ENCODE measurements around the gene CHL1. TPM values are rescaled to one million over a fixed set of nuclear protein-coding genes. Genes with fewer than 3 reads are reported as not detected.

The CHL1 gene
- polyA plus RNA-seq, 5 donors: 1.5 to 2.5 (median 1.9) TPM

- DNase-seq: no peak
These were observed 199.7 kb downstream of the CHL1 start for GRCh38 chr3:396293-396692.

- no peak for DNase-seq
These were observed 203.1 kb downstream of the CHL1 start for GRCh38 chr3:399647-400046.

GRCh38 chr3:403826-404225 lies 207.3 kb downstream of the CHL1 start:
- no peak for DNase-seq

- no peak for DNase-seq
These were observed 212.4 kb downstream of the CHL1 start for GRCh38 chr3:409011-409410.

- DNase-seq: no peak
These were observed 214.7 kb downstream of the CHL1 start for GRCh38 chr3:411226-411625.

- DNase-seq: no peak
These were observed 217.5 kb downstream of the CHL1 start for GRCh38 chr3:414063-414462.

- DNase-seq: no peak
These were observed 221.8 kb downstream of the CHL1 start for GRCh38 chr3:418239-418929.

GRCh38 chr3:420584-420983 lies 224.0 kb downstream of the CHL1 start:
- no peak for DNase-seq

GRCh38 chr3:425079-425478 lies 228.5 kb downstream of the CHL1 start:
- DNase-seq: no peak

GRCh38 chr3:426072-426471 lies 229.5 kb downstream of the CHL1 start:
- no peak for DNase-seq

GRCh38 chr3:427128-427527 lies 230.6 kb downstream of the CHL1 start:
- DNase-seq: no peak

GRCh38 chr3:430186-430585 lies 233.6 kb downstream of the CHL1 start:
- DNase-seq: no peak

- no peak for DNase-seq
These were observed 238.6 kb downstream of the CHL1 start for GRCh38 chr3:435161-435560.

- DNase-seq: no peak
These were observed 239.5 kb downstream of the CHL1 start for GRCh38 chr3:436053-436452.

- DNase-seq: no peak
These were observed 244.3 kb downstream of the CHL1 start for GRCh38 chr3:440826-441225.

GRCh38 chr3:445960-446359 lies 249.4 kb downstream of the CHL1 start:
- no peak for DNase-seq

GRCh38 chr3:447671-448070 lies 251.1 kb downstream of the CHL1 start:
- DNase-seq: no peak

GRCh38 chr3:449711-450110 lies 253.1 kb downstream of the CHL1 start:
- no peak for DNase-seq

GRCh38 chr3:452221-452620 lies 255.7 kb downstream of the CHL1 start:
- no peak for DNase-seq

- no peak for DNase-seq
These were observed 256.5 kb downstream of the CHL1 start for GRCh38 chr3:453106-453505.

GRCh38 chr3:454986-455385 lies 258.4 kb downstream of the CHL1 start:
- no peak for DNase-seq

- DNase-seq: no peak
These were observed 261.6 kb downstream of the CHL1 start for GRCh38 chr3:458124-458523.

GRCh38 chr3:458653-459310 lies 262.2 kb downstream of the CHL1 start:
- DNase-seq: no peak

Data from right lung (tissue), 5 donors.